Measurements from ENCODE around the gene UQCRC2.

The UQCRC2 gene

DNA sequence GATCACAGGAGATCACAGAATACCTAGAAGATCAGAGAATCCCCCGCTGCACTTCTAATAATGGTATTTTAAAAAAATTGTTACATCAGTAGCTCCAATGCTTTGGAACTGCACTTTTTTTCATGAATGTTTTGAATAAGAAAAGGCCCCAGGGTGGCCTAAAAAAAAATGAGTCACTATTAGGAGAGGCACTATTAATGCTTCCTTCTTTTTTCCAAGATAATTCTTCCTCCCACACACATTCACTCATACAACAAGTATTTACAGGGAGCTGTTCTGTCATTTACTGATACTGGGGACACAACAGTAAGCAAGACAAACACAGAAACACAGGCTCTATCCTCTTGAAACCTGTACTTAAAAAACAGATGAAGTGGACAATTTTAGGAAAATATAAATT is 48.4 kb downstream of the UQCRC2 start:
- TF ChIP-seq CTCF (IDR thresholded peaks at IDR 0.05), result no peak

DNA sequence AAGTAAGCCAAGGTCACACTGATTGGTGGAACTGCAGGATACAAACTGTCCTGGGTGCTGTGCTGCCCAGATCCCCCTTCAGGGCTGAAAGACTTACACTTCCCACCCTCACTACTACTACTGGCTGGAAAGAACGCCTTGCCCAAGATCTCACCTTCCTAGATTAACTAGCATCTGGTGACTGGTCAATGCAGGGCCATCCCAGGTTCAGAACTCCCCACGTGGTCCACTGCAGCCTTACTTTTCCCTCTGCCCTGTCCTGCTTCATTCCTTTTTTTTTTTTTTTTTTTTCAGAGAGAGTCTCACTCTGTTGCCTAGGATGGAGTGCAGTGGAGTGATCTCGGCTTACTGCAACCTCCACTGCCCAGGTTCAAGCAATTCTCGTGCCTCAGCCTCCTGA is 50.0 kb downstream of the UQCRC2 start:
- no peak for TF ChIP-seq CTCF (IDR thresholded peaks at IDR 0.05)

- no peak for TF ChIP-seq CTCF (IDR thresholded peaks at IDR 0.05)
These were observed 51.2 kb downstream of the UQCRC2 start for GRCh38 chr16:22004341-22004740.

GRCh38 chr16:22005746-22006145 is 52.6 kb downstream of the UQCRC2 start:
- TF ChIP-seq CTCF (IDR thresholded peaks at IDR 0.05), result no peak

- no peak for TF ChIP-seq CTCF (IDR thresholded peaks at IDR 0.05)
These were observed 53.5 kb downstream of the UQCRC2 start for GRCh38 chr16:22006636-22007035.

DNA sequence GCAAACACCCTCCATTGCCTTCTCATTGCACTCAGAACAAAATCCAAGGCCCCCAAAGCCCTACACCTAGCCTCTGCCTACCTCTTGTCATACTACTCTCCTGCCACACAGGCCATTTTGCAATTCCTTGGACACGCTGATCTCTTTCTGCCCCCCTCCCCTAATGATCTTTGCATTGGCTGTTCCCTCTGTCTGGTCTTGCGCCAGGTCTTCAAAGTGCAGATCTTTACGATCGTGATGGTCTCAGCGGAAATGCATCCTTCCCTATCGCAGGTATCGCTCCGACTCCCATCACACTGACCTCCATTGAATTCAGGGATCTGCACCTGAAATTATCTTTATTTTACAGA is 54.0 kb downstream of the UQCRC2 start:
- no peak for TF ChIP-seq CTCF (IDR thresholded peaks at IDR 0.05)

DNA sequence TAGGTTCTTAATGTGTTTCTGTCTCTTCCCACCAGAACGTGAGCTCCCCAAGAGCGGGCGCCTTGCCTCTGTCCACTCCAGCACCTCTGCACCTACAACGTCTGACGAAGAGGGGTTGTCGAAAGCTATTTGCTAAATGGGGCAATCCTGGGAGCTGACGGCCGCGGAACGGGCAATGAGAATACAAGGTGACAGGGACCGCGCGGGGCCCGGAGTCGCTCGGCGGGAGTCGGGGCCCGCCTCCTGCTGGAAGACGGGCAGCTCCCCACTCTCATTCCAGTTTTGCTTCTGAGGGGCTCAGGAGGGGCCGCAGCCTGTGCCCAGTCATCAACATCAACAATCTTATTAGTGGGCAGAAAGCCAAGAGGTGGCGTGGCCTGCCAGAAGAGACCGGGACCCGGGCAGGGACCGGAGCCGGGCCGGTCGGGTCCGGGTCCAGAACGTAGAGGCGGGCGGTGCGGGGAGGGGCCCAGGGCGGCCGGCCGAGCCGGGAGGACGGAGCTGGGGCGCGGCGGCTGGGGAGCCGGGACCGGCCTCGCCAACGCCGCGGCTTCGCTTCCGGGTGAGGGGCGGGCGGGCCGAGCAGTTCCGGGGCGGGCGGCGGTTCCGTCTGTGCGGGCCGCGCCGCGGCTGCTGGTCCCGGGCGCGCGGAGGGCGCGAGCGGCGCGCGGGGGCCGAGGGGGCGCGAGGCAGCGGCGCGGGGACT is 54.5 kb downstream of the UQCRC2 start, which contains the start of gene MOSMO:
Gene MOSMO, plus strand, starts transcription at position 603 of the 706 bp plus-strand sequence. CDS start 191 bp downstream, outside the sequence.
- TF ChIP-seq CTCF (IDR thresholded peaks at IDR 0.05), result no peak
